GM13976 (cell line): ENCODE measurements around the gene C1orf159.

Experiments used
- DNase-seq: peaks from one replicate; pipeline ENCODE4 v3.0.0; 2012; ENCODE audit warnings: low spot score
- CTCF ChIP-seq: IDR thresholded peaks from 2 replicates; pipeline ENCODE4 v1.5.1; 2012; ENCODE audit warnings: borderline replicate concordance, mild to moderate bottlenecking; ENCODE audit not compliant: insufficient read depth; ENCODE audit errors: extremely low read depth, missing control alignments, control extremely low read depth
- in situ Hi-C: fragments of 300-500 bp; cut with MboI; formaldehyde crosslinking; loops from one replicate; pipeline ENCODE4 v1.12.0; 2022; ENCODE audit warnings: low sequenced_read_pairs, mixed read lengths, inconsistent platforms; ENCODE audit not compliant: unreplicated experiment

Gene C1orf159

GRCh38 chr1:1040004-1040991 lies 75.6 kb downstream of the C1orf159 start:
- DNase-seq, result peak; percentile 97
- in situ Hi-C loops, result no loop called here

GRCh38 chr1:1039145-1039910 lies 76.6 kb downstream of the C1orf159 start:
- no peak for TF ChIP-seq CTCF
- peak; percentile 61 for DNase-seq
- in situ Hi-C loops, result no loop called here

More at GRCh38 chr1:1040004-1040991, 75.6 kb downstream of the C1orf159 start:
- peak; percentile 0 for TF ChIP-seq CTCF

GRCh38 chr1:1038694-1039093 lies 77.2 kb downstream of the C1orf159 start:
- no peak for TF ChIP-seq CTCF
- in situ Hi-C loops, result no loop called here
- peak; percentile 79 for DNase-seq

- DNase-seq, result no peak
- in situ Hi-C loops, result no loop called here
- TF ChIP-seq CTCF, result no peak
These were observed 78.2 kb downstream of the C1orf159 start for GRCh38 chr1:1037366-1038327.

- no peak for DNase-seq
- no peak for TF ChIP-seq CTCF
- in situ Hi-C loops, result no loop called here
These were observed 80.5 kb downstream of the C1orf159 start for GRCh38 chr1:1035291-1035943.

- no peak for DNase-seq
- in situ Hi-C loops, result no loop called here
- TF ChIP-seq CTCF, result no peak
These were observed 81.5 kb downstream of the C1orf159 start for GRCh38 chr1:1034439-1034781.
